DMS 273 (cell line): ENCODE data around the gene MUL1.

ENCODE experiments used
- DNase-seq: peaks from one replicate; lab custom pipeline; 2025; ENCODE audit not compliant: unreplicated experiment; lab: John Stamatoyannopoulos, UW

Gene MUL1

DNA sequence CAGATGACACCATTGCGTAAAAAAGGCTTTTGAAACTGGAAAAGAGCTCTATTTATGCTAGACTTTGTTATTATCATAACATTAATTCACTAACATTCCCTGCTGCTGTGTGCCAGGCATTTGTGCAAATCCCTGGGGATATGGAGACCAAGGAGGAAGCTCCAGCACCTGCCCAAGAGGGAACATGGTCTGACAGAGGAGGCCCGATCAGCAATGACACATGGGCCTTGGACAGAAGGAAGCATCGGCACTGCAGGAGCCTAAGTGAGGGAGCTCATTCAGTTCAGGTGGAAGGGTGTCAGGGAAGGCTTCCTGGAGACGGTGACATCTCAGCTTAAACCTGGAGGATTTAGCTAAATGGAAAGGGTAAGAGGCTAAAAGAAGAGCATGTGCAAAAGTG is 35.8 kb downstream of the MUL1 start:
- DNase-seq: no peak

DNA sequence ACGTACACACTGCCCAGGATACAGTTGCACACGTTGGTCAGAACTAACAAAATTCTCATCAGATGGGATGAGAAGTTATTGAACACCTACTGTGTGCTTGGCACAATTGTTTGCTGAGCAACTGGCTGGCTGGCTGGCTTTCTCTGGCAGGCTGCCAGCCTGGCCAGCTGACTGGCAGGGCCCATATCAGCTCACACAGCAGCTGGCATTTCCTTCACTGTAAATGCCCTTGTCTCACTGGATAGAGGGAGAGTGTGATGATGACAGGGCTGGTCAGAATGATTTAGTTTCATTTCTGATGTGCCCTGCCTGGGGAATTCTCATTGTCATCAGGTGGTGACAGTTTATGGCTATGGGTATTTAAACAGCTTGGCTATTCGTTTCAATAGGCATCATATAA is 37.8 kb downstream of the MUL1 start:
- DNase-seq: peak; percentile 81

DNA sequence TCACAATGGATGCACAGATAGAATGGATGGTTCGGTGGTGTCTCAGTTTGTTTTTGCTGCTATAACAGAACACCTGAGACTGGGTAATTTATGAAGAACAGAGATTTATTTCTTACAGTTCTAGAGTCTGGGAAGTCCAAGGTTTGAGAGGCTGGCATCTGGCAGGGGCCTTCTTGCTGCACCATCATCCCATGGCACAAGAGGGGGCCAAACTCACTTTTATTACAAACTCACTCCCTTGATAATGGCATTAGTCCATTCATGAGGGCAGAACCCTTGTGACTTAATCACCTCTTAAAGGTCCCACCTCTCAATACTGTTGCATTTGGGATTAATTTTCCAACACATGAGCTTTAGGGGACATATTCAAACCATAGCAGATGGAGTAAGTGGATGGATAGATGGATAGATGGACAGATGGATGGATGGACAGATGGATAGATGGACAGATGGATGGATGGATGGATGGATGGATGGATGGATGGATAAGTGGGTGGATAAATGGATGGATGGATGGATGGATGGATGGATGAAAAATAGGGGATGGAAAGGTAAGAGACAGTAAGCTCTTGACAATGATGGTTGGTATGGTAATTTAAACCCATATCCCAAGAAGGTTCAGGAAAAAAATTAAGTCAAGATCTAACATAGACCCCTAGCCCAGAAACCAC is 38.4 kb downstream of the MUL1 start:
- peak; percentile 50 for DNase-seq

DNA sequence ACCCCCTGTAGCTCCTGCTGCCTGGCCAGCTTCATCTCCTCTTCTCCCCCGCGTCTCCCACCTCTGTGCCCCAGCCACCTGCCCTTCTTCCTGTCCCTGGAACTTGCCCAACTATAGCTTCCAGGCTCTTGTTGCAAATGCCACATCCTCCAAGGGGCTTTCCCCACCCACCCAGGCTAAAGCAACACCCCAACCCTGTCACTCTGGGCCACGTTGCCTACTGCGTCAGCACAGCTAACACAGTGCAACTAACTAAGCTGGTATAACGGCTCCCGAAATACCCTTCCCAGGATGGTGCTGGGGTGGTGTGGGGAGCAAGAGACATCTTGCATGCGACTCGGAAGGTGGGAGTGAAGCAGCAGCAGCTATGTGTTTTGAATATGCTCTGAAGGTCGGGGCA is 41.7 kb downstream of the MUL1 start:
- DNase-seq: no peak

DNA sequence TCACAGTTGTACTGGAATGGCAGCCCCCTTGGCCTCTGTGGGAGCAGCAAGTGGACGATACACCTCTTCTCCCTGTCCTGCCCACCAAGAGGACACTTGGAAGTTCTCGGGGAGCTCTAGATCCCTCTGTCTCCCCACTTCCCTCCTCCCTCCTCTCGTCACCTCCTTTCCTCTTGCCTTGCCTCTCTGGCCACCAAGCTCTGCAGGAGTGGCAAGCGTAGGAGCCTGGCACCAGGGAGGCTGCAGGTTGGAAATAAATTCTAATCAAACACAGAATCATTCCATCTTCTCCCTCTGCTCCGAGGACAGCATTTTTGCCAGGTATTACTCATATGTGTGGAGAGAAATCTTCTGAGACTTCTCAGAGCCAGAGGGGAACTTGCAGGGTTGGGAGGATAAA is 42.8 kb downstream of the MUL1 start:
- DNase-seq: no peak

DNA sequence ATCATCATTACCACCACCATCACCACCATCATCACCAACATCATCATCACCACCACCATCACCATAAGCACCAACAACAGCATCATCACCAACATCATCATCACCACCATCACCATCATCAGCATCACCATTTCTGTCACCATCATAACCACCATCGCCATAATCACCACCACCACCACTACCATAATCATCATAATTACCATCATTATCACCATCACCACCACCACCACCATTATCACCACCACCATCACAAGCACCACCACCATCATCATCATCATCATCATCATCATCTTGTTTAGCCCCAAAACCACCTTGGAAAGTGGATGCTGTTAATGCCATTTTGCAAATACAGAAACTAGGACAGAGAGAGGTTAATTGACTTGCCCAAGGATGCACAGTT is 44.4 kb downstream of the MUL1 start:
- no peak for DNase-seq

- no peak for DNase-seq
Observed at GRCh38 chr1:20462397-20462796, 45.6 kb downstream of the MUL1 start.

GRCh38 chr1:20458717-20459116 is 49.2 kb downstream of the MUL1 start:
- no peak for DNase-seq

DNA sequence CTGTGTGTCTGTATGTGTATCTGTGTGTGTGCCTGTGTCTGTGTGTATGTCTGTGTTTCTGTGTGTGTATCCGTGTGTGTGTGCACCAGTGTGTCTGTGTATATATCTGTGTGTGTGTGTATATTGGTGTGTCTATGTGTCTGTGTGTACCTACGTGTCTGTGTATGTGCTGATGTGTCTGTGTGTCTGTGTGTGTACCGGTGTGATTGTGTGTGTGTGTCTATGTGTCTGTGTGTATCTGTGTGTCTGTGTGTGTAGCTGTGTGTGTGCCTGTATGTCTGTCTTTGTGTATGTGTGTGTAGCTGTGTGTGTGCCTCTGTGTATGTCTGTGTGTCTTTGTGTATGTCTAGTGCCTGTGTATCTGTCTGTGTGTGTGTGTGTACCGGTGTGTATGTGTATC is 53.9 kb downstream of the MUL1 start:
- DNase-seq: no peak

GRCh38 chr1:20449735-20450311 is 58.1 kb downstream of the MUL1 start:
- DNase-seq: peak; percentile 17
